HG02763 (cell line): ENCODE measurements around the gene TICRR.
"Not testable (repeated sequence)": the region's sequence is repeated elsewhere in the genome, so short reads cannot be mapped to it uniquely, and the experiment has no call there.

Experiments
- ATAC-seq: cut with Tn5 transposase; IDR thresholded peaks from one replicate; pipeline ENCODE4 v1.9.1; 2021; ENCODE audit warnings: mild to moderate bottlenecking, moderate library complexity; ENCODE audit not compliant: unreplicated experiment

The TICRR gene, protein sequence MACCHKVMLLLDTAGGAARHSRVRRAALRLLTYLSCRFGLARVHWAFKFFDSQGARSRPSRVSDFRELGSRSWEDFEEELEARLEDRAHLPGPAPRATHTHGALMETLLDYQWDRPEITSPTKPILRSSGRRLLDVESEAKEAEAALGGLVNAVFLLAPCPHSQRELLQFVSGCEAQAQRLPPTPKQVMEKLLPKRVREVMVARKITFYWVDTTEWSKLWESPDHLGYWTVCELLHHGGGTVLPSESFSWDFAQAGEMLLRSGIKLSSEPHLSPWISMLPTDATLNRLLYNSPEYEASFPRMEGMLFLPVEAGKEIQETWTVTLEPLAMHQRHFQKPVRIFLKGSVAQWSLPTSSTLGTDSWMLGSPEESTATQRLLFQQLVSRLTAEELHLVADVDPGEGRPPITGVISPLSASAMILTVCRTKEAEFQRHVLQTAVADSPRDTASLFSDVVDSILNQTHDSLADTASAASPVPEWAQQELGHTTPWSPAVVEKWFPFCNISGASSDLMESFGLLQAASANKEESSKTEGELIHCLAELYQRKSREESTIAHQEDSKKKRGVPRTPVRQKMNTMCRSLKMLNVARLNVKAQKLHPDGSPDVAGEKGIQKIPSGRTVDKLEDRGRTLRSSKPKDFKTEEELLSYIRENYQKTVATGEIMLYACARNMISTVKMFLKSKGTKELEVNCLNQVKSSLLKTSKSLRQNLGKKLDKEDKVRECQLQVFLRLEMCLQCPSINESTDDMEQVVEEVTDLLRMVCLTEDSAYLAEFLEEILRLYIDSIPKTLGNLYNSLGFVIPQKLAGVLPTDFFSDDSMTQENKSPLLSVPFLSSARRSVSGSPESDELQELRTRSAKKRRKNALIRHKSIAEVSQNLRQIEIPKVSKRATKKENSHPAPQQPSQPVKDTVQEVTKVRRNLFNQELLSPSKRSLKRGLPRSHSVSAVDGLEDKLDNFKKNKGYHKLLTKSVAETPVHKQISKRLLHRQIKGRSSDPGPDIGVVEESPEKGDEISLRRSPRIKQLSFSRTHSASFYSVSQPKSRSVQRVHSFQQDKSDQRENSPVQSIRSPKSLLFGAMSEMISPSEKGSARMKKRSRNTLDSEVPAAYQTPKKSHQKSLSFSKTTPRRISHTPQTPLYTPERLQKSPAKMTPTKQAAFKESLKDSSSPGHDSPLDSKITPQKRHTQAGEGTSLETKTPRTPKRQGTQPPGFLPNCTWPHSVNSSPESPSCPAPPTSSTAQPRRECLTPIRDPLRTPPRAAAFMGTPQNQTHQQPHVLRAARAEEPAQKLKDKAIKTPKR (N-terminal part only)

DNA sequence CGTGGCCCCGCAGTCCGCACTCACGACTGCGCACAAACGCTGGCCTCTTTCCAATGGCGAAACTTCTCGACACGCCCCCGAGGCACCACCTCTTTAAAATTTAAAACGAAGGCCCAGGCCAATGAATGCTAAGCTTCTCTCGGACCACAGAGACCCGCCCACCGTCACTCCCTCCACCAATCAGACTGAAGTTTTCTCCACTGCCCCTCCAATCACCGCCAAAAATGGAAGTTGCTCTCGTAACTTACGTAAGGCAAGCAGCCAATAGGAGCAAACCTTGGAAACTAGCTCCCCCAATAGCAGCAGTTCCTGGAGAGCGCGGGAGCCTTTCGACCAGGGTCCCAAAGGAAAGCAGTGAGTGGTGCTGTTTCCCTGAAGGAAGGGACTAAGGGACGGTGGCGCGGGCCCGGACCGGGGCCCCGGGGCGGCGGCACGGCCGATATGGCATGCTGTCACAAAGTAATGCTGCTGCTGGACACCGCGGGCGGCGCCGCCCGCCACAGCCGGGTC, at the start of gene TICRR:
Gene TICRR, plus strand, starts transcription at position 324 of the 510 bp plus-strand sequence. Its CDS starts 118 bp downstream, at position 442.
- ATAC-seq = peak; percentile 97

DNA sequence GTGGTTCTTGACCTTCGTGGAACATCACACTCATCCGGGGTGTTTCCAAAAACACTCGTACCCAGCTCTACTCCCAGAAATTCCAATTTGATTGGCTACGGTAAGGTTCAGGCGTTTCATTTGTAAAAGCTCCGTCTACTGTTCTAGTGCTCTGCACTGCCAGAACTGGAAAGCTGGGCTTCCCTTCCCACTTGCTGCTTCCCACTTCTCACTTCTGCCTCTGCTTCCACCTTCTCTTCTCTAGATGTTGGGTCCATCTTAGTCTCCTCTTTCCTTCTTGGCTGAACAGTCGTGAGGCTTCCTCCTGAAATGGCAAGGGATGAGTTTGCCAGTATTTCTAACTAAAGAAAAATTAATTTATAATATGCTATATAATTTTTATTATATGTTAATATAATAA, 49.1 kb upstream of the TICRR start:
- ATAC-seq = no peak

DNA sequence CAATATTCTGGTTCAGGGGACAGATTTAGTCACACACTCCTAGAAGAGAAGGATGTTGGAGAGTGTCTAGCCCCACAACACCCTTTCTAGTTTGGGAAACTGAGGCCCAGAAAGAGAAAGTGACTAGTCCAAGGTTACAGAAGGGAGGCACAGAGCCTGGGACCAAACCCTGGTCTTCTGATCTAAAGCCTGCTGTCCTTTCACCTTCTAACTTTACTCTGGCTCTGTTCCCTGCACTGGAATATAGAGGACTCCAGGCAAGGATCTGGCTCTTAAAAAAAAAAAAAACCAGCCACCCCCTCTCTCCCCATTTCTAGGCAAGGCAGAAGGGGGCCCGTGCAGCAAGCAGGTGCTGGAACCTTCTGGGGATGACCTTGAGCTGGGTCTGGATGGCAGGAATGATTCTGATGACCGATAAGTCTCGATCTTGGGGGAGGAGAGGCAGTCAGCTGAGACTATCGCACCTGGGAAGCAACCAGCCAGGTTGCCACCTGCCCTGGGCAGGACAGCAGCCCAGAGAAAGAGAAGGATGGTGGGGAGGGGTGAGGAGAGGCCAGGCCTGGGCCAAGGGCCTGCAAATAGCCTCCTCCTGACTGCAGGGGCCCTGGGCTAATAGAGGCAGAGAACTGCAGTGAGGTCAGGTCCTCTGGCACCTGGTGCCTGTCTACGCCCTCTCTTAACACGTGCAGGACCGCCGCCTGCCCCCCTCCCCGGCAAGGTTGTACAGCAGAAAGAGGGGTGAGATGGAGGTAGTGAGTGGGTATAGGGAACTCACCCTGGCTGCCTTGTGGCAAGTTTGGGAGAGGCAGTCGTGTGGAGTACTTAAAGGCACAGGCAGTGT, 48.4 kb upstream of the TICRR start:
- ATAC-seq = no peak

DNA sequence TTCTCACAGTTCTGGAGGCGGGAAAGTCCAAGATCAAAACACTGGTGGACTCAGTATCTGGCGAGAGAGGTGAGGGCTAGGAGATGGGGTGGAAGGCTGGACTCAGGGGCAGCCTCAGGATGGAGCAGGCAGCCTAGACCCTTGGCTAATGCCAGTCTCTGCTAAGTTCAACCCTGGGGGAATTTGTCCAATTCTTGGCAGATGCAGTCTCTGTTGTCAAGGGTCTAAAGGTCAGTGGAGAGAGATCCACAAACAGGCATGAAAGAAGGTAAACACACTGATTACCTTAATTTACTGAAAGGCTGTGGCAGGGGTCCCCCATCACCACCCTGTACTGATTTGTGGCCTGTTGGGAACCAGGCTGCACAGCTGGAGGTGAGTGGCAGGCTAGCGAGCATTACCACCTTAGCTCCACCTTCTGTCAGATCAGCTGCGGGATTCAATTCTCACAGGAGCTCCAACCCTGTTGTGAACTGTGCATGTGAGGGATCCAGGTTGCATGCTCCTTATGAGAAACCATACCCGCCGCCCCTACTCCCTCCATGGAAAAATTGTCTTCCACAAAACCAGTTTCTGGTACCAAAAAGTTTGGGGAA, 46.4 kb upstream of the TICRR start:
- no peak for ATAC-seq

DNA sequence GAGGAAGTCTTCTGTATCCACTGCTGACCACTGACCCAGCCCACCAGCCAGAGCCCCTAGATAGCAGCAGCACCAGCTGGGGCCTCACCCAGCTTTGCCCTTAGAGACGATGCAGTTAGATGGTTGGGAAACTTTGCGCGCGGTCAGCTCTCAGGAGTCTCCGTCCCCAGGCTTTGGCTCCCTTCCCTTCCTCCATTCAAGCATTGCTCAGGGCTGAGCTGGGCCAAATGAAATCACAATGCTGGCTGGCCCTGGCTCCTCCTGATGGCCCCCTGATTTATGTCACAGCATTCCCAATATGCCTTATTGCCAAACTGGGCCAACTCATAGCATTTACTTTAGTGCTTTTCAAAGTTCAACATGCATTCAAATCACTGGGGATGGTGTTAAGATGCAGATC, 44.3 kb upstream of the TICRR start:
- no peak for ATAC-seq

DNA sequence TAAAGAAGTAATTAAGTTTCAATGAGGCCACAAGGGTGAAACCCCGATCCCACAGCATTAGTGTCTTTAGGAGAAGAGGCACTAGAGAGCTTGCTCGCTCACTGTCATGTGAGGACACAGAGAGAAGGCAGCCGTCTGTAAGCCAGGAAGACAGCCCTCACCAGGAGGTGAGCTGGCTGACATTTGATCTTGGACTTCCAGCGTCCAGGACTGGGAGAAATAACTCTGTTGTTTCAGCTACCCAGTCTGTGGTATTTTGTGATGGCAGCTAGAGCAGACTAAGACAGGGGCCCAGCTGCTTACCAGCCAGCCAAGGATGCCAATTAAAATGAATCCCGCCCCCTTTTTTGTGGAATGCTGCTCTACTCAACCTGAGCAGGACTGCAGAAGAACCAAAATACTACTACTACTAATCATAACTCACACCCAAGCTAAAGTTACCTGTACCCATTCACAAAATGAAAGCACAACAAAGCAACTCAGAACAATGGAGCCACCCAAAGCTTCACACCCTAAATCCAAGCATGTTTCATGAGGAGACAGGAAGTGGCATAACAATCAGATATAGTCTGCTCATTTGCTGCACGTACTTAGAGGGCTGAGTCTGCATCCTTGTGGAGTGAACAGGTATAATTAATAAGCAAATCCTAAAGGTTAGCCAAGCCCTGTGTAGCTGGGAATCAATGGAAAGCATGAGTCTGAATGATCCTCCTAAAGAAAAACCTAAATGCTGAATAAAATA, 43.3 kb upstream of the TICRR start:
- no peak for ATAC-seq

DNA sequence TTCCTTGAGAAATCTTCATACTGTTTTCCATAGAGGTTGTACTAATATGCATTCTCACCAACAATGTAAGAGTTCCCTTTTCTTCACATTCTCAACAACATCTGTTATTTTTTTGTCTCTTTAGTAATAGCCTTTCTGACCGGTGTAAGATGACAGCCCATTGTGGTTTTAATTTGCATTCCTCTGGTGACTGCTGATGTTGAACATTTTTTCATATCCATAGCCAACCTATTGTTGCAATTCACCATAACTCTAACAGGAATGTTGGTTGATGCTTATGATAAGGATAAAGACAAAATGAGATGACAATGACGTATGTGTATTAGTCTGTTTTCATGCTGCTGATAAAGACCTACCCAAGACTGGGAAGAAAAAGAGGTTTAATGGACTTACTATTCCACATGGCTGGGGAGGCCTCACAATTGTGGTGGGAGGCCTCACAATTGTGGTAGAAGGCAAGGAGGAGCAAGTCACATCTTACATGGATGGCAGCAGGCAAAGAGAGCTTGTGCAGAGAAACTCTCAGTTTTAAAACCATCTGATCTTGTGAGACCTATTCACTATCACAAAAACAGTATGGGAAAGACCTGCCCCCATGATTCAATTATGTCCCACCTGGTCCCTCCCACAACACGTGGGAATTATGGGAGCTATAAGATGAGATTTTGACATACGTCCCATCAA, 41.3 kb upstream of the TICRR start:
- no peak for ATAC-seq

DNA sequence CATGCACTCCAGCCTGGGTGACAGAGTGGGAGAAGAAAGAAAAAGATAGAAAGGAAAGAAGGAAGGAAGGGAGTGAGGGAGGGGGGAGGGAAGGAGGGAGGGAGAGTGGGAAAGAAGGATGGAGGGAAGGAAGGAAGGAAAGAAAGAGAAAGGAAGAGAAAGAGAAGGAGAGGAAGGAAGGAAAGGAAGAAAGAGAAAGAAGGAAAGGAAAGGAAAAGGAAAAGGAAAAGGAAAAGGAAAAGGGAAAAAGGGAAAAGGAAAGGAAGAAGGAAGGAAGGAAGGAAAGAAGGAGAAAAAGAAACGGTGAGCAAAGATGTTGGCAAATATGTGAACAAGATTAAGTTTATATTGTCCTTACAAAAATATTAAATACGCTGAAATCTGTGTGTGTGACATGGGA, 36.2 kb upstream of the TICRR start:
- ATAC-seq = no peak

DNA sequence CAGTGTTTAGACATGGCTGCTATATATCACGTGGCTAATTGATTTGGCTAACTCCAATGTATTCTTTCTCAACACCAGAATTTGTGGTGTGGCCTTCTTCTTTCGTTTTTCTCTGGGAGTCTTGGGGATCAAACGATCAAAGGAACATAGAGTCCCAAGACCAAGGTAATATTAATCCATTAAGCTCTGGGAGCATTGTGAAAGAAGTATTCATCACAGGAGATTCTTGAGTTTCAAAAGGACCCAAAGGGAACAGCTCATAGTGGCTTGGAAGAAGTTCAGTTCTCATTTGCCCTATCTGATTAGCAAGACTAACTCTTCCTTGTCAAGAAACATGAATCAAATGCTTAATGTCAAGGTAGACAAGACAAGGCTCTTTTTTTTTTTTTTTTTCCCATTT, 32.9 kb upstream of the TICRR start:
- ATAC-seq = no peak

DNA sequence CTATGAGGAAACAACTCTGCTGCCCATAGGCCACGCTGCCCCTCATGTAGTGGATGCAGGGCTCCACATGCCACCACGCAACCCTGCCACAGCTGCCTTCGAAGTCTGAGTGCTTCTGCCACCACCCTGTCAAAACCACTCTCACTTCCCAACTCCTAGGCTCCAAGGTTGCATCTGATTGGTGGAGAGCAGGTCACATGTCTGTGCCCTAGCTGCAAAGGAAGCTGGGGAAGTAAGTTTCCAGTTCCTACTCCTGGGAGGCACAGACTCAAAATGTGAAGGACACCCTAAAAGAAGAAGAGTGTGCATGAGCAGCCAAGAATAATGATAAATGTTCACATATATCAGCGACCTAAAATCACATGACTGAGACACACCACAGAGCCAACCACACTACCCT, 31.9 kb upstream of the TICRR start:
- no peak for ATAC-seq

DNA sequence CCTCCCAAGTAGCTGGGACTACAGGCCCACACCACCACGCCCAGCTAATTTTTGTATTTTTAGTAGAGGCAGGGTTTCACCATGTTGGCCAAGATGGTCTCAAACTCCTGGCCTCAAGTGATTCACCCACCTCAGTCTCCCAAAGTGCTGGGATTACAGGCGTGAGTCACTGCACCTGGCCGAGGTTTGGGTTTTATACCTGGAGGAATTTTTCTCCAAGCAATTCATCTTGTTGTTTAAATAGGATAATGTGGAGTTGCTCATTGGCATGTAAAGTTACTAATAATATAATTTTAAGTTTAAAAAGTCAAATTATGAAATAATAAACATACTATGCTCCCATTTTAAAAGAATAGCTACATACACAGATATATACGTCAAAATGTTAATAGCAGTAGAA, 26.1 kb upstream of the TICRR start:
- not testable (repeated sequence) for ATAC-seq

DNA sequence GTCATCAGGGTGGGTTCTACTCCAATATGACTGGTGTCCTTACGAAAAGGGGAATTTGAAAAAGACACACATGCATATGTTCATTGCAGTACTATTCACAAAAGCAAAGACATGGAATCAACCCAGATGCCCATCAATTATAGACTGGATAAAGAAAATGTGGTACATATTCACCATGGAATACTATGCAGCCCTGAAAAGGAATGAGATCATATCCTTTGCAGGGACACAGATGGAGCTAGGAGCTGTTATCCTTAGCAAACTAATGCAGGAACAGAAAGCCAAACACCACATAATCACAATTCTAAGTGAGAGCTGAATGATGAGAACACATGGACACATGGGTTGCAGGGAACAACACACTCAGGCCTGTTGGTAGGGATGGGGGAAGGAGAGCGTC, 24.8 kb upstream of the TICRR start:
- no peak for ATAC-seq

DNA sequence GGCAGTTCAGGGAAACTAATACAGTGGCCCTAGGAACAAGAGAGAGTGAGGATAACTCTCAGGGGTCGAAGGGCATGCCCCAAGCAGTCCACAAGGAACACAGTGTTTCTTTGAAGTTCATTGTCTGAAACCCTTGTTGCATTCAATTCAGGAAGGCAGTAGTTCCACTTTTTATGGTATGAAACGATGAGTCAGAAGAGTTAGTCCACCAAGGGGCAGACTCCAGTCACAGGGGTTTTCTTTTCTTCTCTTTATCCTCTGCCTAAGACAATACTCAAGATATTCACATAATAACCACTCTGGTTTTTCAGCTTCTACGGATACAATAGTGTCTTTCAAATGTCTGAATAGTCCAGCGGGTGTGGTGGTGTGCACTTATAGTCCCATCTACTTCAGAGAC, 23.7 kb upstream of the TICRR start:
- peak; percentile 42 for ATAC-seq

DNA sequence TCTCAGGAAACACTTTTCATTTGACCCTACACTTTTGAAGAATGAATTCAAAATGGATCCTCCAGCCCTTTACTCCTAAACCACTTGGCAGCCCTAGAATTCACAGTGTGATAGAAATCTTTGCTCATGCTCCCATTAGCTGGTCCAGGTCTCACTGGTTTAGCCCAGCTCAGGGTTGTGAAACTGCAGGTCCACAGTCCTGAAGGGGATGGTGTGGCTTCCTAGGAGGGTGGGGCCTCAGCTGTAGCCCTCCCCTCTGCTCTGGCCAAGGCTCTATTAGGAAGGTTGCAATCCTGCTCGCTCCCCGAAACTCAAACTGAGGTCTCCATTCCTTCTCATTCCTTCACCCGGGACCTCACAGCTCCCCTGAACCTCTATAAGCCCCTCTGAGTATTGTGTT, 21.6 kb upstream of the TICRR start:
- no peak for ATAC-seq

DNA sequence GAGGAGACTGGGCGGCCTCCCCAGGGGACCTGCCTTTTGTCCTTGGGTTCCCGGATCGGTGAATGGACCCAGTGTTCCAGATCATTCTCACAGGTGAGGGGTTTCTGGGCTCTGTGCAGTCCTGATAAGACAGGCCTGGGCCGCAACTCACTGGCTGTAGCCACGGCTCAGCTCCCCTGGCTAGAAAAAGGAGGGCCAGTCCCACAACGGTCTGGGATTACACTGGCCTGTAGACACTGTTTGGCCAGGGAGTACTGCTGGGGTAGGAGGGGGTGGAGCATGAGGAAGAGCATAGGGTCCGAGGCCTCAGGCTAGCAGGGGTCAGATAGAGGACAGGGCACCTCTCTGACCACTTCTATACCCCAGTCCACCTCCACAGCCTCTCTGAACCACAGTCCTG, 21.0 kb upstream of the TICRR start:
- no peak for ATAC-seq

DNA sequence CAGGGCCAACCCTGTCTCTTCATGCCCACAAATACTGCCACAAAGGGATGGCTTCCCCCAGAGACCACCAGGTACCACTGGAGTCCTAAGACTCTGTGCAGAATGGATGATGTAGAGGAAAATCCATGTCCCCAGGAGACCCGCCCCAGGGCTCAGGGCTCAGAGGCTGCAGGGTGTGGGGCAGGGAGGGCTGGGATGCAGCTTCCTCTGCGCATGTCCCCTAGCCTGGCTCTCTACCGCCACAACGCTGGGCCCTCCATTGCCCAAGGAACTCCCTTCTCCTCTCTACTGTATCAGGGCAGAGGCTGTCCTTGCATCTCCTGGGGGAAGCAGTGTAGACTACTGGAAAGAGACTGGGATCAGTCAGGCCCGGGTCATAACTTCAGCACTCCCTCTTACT, 19.5 kb upstream of the TICRR start:
- no peak for ATAC-seq

DNA sequence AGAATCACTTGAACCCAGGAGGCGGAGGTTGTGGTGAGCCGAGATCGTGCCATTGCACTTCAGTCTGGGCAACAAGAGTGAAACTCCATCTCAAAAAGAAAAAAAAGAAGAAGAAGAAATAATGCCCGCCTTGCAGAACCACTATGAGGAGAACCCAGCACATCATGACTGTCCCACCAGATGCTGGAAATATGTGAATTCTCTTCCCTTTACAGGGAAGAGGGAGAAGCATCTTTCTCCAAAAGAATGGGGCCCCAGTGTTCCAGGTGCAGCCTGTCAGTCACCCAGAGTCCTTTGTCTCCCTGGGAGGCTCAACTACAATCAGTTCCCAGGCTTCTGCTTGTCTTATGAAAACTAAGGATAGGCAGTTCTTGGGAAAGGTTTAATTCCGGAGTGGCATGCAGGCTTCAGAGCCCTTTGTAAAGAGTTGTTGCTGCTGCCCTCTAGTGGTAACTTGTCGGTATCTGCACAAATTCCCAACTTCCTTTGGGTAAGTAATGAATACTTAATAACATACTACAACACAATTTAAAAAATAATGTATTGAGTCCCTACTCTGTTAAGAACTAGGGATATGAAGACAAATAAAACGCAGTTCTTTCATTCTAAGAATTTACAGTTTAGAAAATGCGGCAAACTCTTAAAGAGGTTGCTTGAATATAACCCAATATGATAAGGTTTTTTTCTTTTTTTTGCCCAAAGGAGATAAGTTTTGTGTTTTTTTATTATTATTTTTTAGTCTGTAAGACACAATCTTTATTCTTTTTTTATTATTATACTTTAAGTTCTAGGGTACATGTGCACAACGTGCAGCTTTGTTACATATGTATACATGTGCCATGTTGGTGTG, 18.6 kb upstream of the TICRR start:
- no peak for ATAC-seq
